B cell (primary cell): Measurements from ENCODE around the gene YIPF7.

Source experiments
- EZH2 ChIP-seq: IDR thresholded peaks from 2 replicates; pipeline ENCODE4 v1.6.1; 2012; ENCODE audit warnings: borderline replicate concordance, low read depth, mild to moderate bottlenecking, moderate library complexity, low read length; ENCODE audit not compliant: insufficient read depth, poor library complexity, severe bottlenecking
- TF ChIP-seq, protein P1 (sequence below): fragments of 200-600 bp; IDR thresholded peaks from one replicate; pipeline ENCODE4 v1.8.0; 2022; ENCODE audit warnings: antibody characterized with exemption, mild to moderate bottlenecking

DNA sequence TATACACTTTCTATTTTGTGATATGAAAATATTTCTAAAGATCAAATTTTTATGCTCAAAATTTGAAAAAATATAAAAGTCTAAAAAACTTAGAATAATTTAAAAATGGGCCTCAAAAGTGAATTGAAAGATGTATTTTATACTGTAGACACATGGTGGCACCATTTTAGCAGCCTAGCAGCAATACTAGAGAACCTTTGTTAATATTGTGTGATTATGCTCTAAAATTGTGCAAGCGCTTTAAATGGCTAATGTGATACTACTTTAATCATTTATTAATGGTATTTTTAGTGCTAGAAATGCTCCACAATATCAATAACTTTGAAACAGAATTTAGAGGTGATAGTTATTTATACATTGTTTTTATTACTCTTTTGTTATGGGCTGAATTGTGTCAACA, 23.0 kb upstream of the YIPF7 start:
- TF ChIP-seq, protein P1, sequence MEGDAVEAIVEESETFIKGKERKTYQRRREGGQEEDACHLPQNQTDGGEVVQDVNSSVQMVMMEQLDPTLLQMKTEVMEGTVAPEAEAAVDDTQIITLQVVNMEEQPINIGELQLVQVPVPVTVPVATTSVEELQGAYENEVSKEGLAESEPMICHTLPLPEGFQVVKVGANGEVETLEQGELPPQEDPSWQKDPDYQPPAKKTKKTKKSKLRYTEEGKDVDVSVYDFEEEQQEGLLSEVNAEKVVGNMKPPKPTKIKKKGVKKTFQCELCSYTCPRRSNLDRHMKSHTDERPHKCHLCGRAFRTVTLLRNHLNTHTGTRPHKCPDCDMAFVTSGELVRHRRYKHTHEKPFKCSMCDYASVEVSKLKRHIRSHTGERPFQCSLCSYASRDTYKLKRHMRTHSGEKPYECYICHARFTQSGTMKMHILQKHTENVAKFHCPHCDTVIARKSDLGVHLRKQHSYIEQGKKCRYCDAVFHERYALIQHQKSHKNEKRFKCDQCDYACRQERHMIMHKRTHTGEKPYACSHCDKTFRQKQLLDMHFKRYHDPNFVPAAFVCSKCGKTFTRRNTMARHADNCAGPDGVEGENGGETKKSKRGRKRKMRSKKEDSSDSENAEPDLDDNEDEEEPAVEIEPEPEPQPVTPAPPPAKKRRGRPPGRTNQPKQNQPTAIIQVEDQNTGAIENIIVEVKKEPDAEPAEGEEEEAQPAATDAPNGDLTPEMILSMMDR: peak; percentile 25
- no peak for TF ChIP-seq EZH2
